Measurements from ENCODE around the gene RASA3. TPM values are rescaled to one million over a fixed set of nuclear protein-coding genes. Genes with fewer than 3 reads are reported as not detected.

The RASA3 gene
- total RNA-seq, 1 experiment from 2014 or later = 0.26 TPM

- H3K4me3 Mint-ChIP-seq (ENCODE audit: low read depth, unreplicated experiment) = no peak overlapping the region
- intact Hi-C loops (cut with micrococcal nuclease; ENCODE audit: unreplicated experiment) = no loop called here
- CTCF ChIA-PET = no interaction called here
These were observed 203.5 kb downstream of the RASA3 start for GRCh38 chr13:113928685-113929627.

More at GRCh38 chr13:113928685-113929627, 203.5 kb downstream of the RASA3 start:
- Mint-ChIP-seq H3K4me1 (ENCODE audit: low read depth, unreplicated experiment) (no peaks in the 10 kb centered on the region), H3K27me3 (ENCODE audit: unreplicated experiment) (peaks cover 10% of the 10 kb centered on the region), H3K36me3 (ENCODE audit: insufficient read depth, unreplicated experiment) (no peaks in the 10 kb centered on the region), H3K27ac (ENCODE audit: unreplicated experiment) (no peak overlapping the region), H3K9me3 (ENCODE audit: low read depth, unreplicated experiment) (no peaks in the 10 kb centered on the region)
- no TSS peak for BruUV-seq (replicated peaks)
- no peak for DNase-seq
- TF ChIP-seq CTCF (IDR thresholded peaks at IDR 0.05; ENCODE audit: unreplicated experiment) = no peak

Other genes starting within 250 kb of the RASA3 start
- 0.29 and 0.33 TPM in 2 replicates for gene C13orf46, start 158.5 kb downstream of the RASA3 start, total RNA-seq (2022)
- gene CFAP97D2, start 46.6 kb upstream of the RASA3 start, total RNA-seq (2022) = not detected in 2 replicates
- gene CDC16, start 102.3 kb upstream of the RASA3 start, total RNA-seq (2022) = 15.7 and 16.8 TPM in 2 replicates
- 12.1 and 12.2 TPM in 2 replicates for gene UPF3A, start 149.0 kb upstream of the RASA3 start, total RNA-seq (2022)
- gene CHAMP1, start 181.9 kb upstream of the RASA3 start, total RNA-seq (2022) = 8.3 and 10.3 TPM in 2 replicates